WI38 (cell line): ENCODE data around the gene GPR180.

ENCODE experiments used
- H3K4me3 ChIP-seq: 2 replicates; pipeline ENCODE4 v1.5.1; 2011; ENCODE audit warnings: low read depth, mild to moderate bottlenecking, control low read depth, low read length
- TF ChIP-seq, protein P1 (sequence below): IDR thresholded peaks from 2 replicates; pipeline ENCODE4 v1.5.1; 2012; ENCODE audit warnings: low read depth, mild to moderate bottlenecking, control low read depth, low read length

Gene GPR180

DNA sequence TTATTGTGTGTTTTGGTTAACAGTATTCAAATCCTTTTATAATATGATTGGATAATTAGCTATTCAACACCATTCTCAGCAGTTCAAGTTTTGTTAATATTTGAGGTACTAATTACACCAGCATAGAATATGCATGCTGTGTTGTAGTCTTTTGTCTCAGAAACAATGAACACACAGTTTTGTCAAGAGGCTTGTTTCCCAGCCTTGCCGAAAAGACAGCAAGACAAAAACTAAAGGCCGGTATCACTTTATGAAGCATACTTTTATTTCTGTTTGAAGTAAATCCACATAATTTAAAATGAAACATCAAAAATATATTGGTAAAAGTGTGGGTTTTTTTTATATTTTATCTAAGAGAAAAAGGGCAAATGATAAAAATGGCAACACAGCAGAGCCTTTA lies 7.5 kb downstream of the GPR180 start:
- no peak overlapping the region for H3K4me3 ChIP-seq
- TF ChIP-seq, protein P1, sequence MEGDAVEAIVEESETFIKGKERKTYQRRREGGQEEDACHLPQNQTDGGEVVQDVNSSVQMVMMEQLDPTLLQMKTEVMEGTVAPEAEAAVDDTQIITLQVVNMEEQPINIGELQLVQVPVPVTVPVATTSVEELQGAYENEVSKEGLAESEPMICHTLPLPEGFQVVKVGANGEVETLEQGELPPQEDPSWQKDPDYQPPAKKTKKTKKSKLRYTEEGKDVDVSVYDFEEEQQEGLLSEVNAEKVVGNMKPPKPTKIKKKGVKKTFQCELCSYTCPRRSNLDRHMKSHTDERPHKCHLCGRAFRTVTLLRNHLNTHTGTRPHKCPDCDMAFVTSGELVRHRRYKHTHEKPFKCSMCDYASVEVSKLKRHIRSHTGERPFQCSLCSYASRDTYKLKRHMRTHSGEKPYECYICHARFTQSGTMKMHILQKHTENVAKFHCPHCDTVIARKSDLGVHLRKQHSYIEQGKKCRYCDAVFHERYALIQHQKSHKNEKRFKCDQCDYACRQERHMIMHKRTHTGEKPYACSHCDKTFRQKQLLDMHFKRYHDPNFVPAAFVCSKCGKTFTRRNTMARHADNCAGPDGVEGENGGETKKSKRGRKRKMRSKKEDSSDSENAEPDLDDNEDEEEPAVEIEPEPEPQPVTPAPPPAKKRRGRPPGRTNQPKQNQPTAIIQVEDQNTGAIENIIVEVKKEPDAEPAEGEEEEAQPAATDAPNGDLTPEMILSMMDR: no peak

GRCh38 chr13:94610475-94610874 lies 8.8 kb downstream of the GPR180 start:
- TF ChIP-seq, protein P1: no peak
- H3K4me3 ChIP-seq: no peak overlapping the region

DNA sequence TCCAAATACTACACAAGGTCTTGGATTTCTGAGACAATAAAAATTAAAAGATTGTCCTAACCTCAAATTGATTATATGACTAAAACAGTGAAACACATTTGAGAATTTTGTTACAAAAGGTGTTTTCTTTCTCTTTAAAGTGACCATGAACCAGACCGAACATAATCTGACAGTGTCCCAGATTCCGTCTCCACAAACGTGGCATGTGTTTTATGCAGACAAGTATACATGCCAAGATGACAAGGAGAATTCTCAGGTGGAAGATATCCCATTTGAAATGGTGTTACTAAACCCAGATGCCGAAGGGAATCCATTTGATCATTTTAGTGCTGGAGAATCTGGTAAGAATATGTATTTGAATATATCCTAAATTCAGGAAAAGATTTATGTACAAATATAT lies 10.4 kb downstream of the GPR180 start:
- H3K4me3 ChIP-seq: no peak overlapping the region
- TF ChIP-seq, protein P1: no peak

DNA sequence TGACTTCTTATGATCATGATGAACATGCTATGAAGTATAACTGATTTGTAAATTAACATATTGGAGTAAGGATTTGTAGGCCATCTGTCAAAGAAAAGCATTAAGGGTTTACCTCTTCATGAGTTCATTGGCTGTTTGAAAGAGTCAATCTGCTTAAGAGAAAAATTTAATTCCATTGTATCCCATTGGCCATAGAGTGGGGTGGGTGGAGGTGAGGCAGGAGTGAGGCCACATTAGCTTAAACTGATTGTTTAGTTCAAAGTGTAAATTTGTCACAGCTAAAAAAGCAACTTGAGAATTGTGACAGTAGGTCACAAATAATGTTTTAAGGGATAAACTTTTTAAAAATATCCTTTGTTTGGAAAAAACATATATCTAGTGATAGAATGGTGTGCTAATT lies 11.4 kb downstream of the GPR180 start:
- TF ChIP-seq, protein P1: no peak

GRCh38 chr13:94617389-94618000 lies 15.8 kb downstream of the GPR180 start:
- TF ChIP-seq, protein P1: peak; percentile 40; the same call in 1 of the 2 replicates

More for the DNA sequence above, 11.4 kb downstream of the GPR180 start:
- H3K4me3 ChIP-seq: no peak overlapping the region

GRCh38 chr13:94620286-94620896 lies 18.7 kb downstream of the GPR180 start:
- TF ChIP-seq, protein P1: peak; percentile 70
- no peak overlapping the region for H3K4me3 ChIP-seq

More at GRCh38 chr13:94617389-94618000, 15.8 kb downstream of the GPR180 start:
- H3K4me3 ChIP-seq: no peak overlapping the region

- H3K4me3 ChIP-seq: no peak overlapping the region
- TF ChIP-seq, protein P1: no peak
Measured at GRCh38 chr13:94622344-94622743, 20.7 kb downstream of the GPR180 start.
